T-helper 9 cell (primary cell): ENCODE results near the gene TAT.

Source experiments
- DNase-seq: peaks from one replicate; pipeline ENCODE4 v3.0.0-alpha.2; 2020

TAT gene

DNA sequence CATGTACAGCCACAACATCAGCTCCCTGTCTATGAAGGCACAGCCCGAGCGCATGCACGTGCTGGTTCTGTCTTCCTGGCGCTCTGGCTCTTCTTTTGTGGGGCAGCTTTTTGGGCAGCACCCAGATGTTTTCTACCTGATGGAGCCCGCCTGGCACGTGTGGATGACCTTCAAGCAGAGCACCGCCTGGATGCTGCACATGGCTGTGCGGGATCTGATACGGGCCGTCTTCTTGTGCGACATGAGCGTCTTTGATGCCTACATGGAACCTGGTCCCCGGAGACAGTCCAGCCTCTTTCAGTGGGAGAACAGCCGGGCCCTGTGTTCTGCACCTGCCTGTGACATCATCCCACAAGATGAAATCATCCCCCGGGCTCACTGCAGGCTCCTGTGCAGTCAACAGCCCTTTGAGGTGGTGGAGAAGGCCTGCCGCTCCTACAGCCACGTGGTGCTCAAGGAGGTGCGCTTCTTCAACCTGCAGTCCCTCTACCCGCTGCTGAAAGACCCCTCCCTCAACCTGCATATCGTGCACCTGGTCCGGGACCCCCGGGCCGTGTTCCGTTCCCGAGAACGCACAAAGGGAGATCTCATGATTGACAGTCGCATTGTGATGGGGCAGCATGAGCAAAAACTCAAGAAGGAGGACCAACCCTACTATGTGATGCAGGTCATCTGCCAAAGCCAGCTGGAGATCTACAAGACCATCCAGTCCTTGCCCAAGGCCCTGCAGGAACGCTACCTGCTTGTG lies 40.0 kb downstream of the TAT start:
- no peak for DNase-seq

GRCh38 chr16:71532366-71532765 lies 44.5 kb downstream of the TAT start:
- DNase-seq, result no peak

DNA sequence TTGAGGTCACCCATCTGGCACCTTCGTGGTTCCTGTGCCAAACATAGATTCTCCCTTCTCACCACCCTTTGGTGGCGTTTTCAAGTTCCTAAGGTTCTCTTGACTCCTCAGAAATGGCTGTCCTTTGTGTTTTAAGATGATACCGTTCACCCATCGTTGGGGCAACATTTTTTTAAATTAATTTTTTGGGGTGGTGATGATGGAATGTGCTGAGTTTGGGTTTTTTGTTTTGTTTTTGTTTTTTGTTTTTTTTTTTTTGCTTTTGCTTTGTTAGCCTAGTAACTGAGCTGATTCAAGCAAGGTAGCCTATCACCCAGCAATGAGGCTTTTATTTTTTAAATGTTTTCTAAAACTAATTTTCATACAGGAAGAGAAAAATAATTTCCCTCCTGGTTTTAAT lies 48.0 kb downstream of the TAT start:
- no peak for DNase-seq

GRCh38 chr16:71528257-71528656 lies 48.6 kb downstream of the TAT start:
- no peak for DNase-seq

DNA sequence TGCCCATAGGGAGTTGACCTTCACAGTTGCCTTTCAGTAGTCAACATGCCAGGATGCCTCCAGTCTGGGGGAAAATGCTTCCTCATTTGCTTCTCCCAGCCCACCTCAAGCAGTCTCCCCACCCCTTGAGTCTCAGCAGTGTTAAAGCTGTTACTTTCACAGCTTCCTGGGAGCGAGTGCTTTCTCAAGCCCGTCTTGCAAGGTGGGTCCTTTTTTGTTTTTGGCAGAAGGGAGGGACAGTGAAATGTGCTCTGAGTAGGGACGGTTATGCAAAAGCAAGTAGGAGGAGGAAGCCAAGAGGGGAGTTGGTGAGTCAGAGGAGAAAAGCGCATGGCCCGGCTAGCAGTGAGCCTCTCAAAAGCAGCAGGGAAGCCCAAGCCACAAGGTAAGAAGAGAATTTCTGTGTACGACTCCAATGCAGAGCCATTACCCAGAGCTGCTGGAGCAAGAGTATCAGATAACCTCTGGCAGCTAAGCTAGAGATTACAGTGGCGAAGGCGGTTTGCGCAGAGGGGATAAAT lies 50.7 kb downstream of the TAT start, which contains the start of gene CHST4:
TSS of gene CHST4 (plus strand) at position 316 of the 521 bp plus-strand sequence. CDS start 10,252 bp downstream, outside the sequence.
- no peak for DNase-seq

GRCh38 chr16:71524566-71525553 lies 52.0 kb downstream of the TAT start:
- no peak for DNase-seq

DNA sequence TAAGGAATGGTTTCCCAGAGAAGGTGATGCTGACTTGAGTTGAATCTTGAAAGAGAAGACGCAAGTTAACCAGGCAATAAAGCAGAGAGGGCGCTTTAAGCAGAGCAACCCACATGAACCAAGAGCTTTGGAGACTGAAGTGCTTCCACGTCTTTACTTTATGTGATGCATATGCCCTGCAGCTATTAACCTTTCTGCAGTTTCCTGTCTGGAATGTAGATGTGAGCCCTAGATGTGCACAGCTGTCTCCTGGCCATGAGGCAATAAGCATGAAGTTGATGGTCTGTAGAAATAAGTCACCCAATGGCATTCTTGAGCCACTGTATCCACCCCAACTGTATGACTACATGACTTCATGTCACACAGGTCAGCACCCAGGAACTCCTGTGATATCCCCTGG lies 56.3 kb downstream of the TAT start:
- DNase-seq, result no peak
